Endothelial cell (in vitro differentiated cells): Measurements from ENCODE around the gene SECISBP2L. TPM values are rescaled to one million over a fixed set of nuclear protein-coding genes. Genes with fewer than 3 reads are reported as not detected.

Experiments used
- DNase-seq: peaks from one replicate; pipeline ENCODE4 v3.0.0; 2021; ENCODE audit warnings: low spot score
- H3K27ac Mint-ChIP-seq: one replicate; pipeline ENCODE4 v1.8.0; 2021; ENCODE audit warnings: mixed read lengths, inconsistent platforms; ENCODE audit not compliant: unreplicated experiment
- H3K27me3 Mint-ChIP-seq: one replicate; pipeline ENCODE4 v1.8.0; 2021; ENCODE audit warnings: mild to moderate bottlenecking, moderate library complexity, mixed read lengths, inconsistent platforms; ENCODE audit not compliant: unreplicated experiment
- H3K36me3 Mint-ChIP-seq: one replicate; pipeline ENCODE4 v1.8.0; 2021; ENCODE audit warnings: mild to moderate bottlenecking, low read depth, mixed read lengths, inconsistent platforms; ENCODE audit not compliant: unreplicated experiment
- H3K4me1 Mint-ChIP-seq: one replicate; pipeline ENCODE4 v1.8.0; 2021; ENCODE audit warnings: mild to moderate bottlenecking, mixed read lengths, inconsistent platforms; ENCODE audit not compliant: unreplicated experiment
- H3K4me3 Mint-ChIP-seq: one replicate; pipeline ENCODE4 v1.8.0; 2021; ENCODE audit warnings: mild to moderate bottlenecking, mixed read lengths, inconsistent platforms; ENCODE audit not compliant: unreplicated experiment
- H3K9me3 Mint-ChIP-seq: one replicate; pipeline ENCODE4 v1.8.0; 2021; ENCODE audit warnings: mixed read lengths, inconsistent platforms; ENCODE audit not compliant: unreplicated experiment
- CTCF ChIP-seq: fragments of 200-600 bp; sonication (generic); IDR thresholded peaks from one replicate; pipeline ENCODE4 v1.5.0; 2021; ENCODE audit warnings: antibody characterized with exemption; ENCODE audit not compliant: unreplicated experiment
- total RNA-seq: library from RNA; stranded (reverse); fragmentation: NEBNext Ultra II Directional; extraction: Animal tissue kit (Norgen Biotek cat#: 25700); gene quantifications from one replicate; pipeline ENCODE4 v1.2.1, GENCODE V29; 2021; ENCODE audit not compliant: unreplicated experiment

The SECISBP2L gene
- total RNA-seq, 1 donor from 2014 or later, result 44.3 TPM

DNA sequence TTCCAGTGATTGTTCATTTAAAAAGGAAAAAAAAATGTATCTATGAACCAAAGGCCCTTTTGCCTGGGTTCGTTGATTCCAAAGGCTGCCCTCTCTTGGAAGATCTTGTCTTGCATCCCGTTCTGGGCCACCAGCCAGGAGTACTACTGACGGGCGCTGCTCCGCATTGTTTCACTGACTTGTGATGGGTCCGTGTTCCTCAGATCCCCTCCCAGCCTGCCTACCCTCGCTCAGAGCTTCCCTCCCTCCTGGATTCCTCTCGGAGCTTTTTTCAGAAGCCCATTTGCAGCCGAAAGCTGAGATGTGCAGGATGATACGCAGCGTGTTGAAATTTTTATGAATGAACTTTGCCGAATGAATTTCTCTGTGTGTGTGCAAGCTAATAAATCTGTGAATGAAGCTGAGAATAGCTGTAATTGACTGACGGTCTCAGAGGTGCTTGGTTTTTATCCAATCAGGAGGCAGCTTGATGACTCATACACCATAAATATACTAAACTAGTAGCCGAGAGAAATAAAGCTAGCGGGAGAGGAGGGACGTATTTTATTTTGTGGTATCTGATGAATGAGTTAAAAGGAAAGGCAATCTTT lies 82.6 kb downstream of the SECISBP2L start, which contains the start of gene SHC4:
SHC4 (minus strand) TSS at position 396 of the 590 bp plus-strand sequence. CDS start 904 bp downstream, outside the sequence.
- Mint-ChIP-seq H3K27ac (peak within 1 kb of the TSS; percentile 98), H3K9me3 (no peaks in the 10 kb centered on the region), H3K4me3 (peak within 1 kb of the TSS; percentile 93), H3K27me3 (peaks cover 10% of the 10 kb centered on the region), H3K4me1 (peaks cover 50% of the 10 kb centered on the region), H3K36me3 (peaks cover 5% of the 10 kb centered on the region)
- peak; percentile 58 for DNase-seq
- TF ChIP-seq CTCF, result peak; percentile 5

DNA sequence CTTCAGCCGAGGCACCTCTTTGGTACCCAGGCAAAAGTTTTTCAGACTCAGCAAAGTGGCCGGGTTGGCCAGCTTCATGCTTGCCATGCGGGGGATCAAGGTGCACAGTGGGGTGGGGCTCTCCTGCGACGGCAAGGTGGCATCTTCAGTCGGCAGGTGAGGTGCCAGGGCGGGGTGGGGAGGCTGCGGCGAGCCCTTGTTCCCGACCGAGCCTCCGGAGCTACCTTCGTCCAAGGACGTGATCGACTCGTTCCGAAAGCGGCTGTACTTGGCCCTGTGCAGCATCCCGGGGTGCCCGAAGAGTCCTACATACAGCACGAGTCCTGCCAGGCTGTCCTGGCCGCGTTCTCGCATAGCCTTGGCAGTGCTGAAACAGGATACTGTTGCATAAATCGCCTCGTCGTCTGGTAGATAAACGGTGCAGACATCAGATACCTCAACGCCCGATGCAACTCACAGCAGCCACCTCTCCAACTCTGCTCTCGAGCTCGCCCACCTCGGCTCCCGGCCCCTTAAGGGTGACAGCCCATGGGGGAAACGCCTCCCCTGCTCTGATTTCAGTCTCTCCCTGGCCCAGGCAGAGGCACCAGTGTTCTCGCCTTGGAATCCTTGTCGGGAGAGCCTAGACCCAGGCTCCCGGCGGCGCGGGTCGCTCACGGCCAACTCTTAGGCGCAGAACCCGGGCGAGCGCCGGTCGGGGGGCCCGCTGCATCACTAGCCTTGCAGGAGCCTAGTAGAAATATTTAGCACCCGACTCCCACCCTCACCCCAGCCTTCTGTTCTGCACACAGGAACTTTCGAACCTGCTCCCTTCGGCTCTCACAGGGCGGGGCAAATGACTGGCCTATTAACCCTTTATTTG lies 83.4 kb downstream of the SECISBP2L start:
- TF ChIP-seq CTCF, result no peak
- DNase-seq, result peak; percentile 52
- Mint-ChIP-seq H3K27me3 (peaks cover 10% of the 10 kb centered on the region), H3K9me3 (no peaks in the 10 kb centered on the region), H3K36me3 (peaks cover 5% of the 10 kb centered on the region), H3K4me3 (peak overlapping the region; percentile 93), H3K27ac (peak overlapping the region; percentile 98), H3K4me1 (peaks cover 53% of the 10 kb centered on the region)

DNA sequence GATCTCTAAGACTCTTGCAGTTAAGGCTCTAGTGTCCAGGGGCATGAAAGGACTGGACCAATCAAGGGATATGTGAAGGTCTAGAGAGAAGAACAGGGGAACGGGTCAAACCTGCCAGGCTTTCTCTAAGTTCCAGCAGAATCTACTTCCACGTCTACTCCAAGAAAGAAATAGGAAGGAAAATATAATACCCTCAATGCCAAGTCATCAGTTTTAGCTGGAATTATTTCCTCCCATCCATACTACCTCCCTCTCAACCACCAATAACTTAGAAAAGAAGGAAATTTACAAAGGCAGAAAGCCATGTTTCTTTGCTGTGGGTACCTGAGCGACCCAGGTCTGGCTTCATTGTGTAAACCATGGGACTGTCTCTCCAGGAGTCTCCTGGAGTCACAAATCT lies 90.3 kb downstream of the SECISBP2L start:
- H3K4me3 Mint-ChIP-seq, result no peak overlapping the region
- H3K27ac Mint-ChIP-seq, result no peak overlapping the region
- no peak for TF ChIP-seq CTCF
- H3K27me3 Mint-ChIP-seq, result peaks cover 3% of the 10 kb centered on the region
- H3K9me3 Mint-ChIP-seq, result no peaks in the 10 kb centered on the region
- H3K36me3 Mint-ChIP-seq, result peaks cover 13% of the 10 kb centered on the region
- no peak for DNase-seq
- peaks cover 26% of the 10 kb centered on the region for H3K4me1 Mint-ChIP-seq

- no peak for TF ChIP-seq CTCF
- Mint-ChIP-seq H3K4me1 (peaks cover 23% of the 10 kb centered on the region), H3K4me3 (no peak overlapping the region), H3K36me3 (peaks cover 13% of the 10 kb centered on the region), H3K9me3 (no peaks in the 10 kb centered on the region), H3K27ac (no peak overlapping the region), H3K27me3 (peaks cover 3% of the 10 kb centered on the region)
- no peak for DNase-seq
Measured at GRCh38 chr15:48955370-48955769, 90.9 kb downstream of the SECISBP2L start.

DNA sequence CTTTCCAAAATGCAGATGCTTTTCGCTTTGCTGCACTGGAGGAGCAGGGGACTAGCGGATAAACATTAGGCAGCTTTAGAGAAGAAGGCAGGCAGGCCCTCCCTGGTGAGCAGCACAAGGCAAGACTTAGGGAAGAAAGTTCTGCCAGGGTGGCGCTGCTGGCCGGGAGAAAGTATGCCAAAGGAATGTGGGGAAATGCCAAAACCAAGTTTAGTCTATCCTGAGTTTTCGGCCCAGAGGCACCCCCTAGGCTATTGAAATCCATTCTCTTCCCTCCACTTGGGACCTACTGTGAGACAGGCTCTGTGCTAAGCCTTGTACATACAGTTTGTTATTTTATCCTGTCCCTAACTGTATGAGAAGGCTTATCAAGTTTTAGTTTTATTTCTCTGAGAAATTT lies 91.7 kb downstream of the SECISBP2L start:
- no peak for DNase-seq
- H3K4me3 Mint-ChIP-seq, result no peak overlapping the region

More for the DNA sequence above, 91.7 kb downstream of the SECISBP2L start:
- no peaks in the 10 kb centered on the region for H3K9me3 Mint-ChIP-seq
- peaks cover 17% of the 10 kb centered on the region for H3K4me1 Mint-ChIP-seq
- peaks cover 3% of the 10 kb centered on the region for H3K27me3 Mint-ChIP-seq
- H3K36me3 Mint-ChIP-seq, result peaks cover 13% of the 10 kb centered on the region
- no peak for TF ChIP-seq CTCF
- H3K27ac Mint-ChIP-seq, result peak overlapping the region; percentile 44
